ENCODE data around the gene CFAP299.

The CFAP299 gene

GRCh38 chr4:80526697-80527096 is 191.2 kb downstream of the CFAP299 start:
- TF ChIP-seq CTCF (IDR thresholded peaks at IDR 0.05; ENCODE audit: low read depth, low read length) = no peak
- H3K4me3 ChIP-seq (ENCODE audit: low read depth, low read length) = no peak overlapping the region

- TF ChIP-seq CTCF (IDR thresholded peaks at IDR 0.05; ENCODE audit: low read depth, low read length) = no peak
Measured at GRCh38 chr4:80529026-80529425, 193.5 kb downstream of the CFAP299 start.

GRCh38 chr4:80532674-80533333 is 197.3 kb downstream of the CFAP299 start:
- no peak for TF ChIP-seq CTCF (IDR thresholded peaks at IDR 0.05; ENCODE audit: low read depth, low read length)
- H3K4me3 ChIP-seq (ENCODE audit: low read depth, low read length) = no peak overlapping the region

More at GRCh38 chr4:80529026-80529425, 193.5 kb downstream of the CFAP299 start:
- no peak overlapping the region for H3K4me3 ChIP-seq (ENCODE audit: low read depth, low read length)

GRCh38 chr4:80535551-80535950 is 200.0 kb downstream of the CFAP299 start:
- no peak overlapping the region for H3K4me3 ChIP-seq (ENCODE audit: low read depth, low read length)
- no peak for TF ChIP-seq CTCF (IDR thresholded peaks at IDR 0.05; ENCODE audit: low read depth, low read length)

GRCh38 chr4:80538276-80538926 is 202.9 kb downstream of the CFAP299 start:
- no peak overlapping the region for H3K4me3 ChIP-seq (ENCODE audit: low read depth, low read length)
- TF ChIP-seq CTCF (IDR thresholded peaks at IDR 0.05; ENCODE audit: low read depth, low read length) = no peak

GRCh38 chr4:80539190-80539589 is 203.7 kb downstream of the CFAP299 start:
- no peak overlapping the region for H3K4me3 ChIP-seq (ENCODE audit: low read depth, low read length)
- TF ChIP-seq CTCF (IDR thresholded peaks at IDR 0.05; ENCODE audit: low read depth, low read length) = no peak

- no peak overlapping the region for H3K4me3 ChIP-seq (ENCODE audit: low read depth, low read length)
- no peak for TF ChIP-seq CTCF (IDR thresholded peaks at IDR 0.05; ENCODE audit: low read depth, low read length)
Measured at GRCh38 chr4:80540349-80540748, 204.8 kb downstream of the CFAP299 start.

All from WI38 (cell line).